Thoracic aorta (tissue), 2 donors: Measurements from ENCODE around the gene HDAC5. TPM values are rescaled to one million over a fixed set of nuclear protein-coding genes. Genes with fewer than 3 reads are reported as not detected.

ENCODE experiments used
- ATAC-seq: fragments of 150-250 bp; one replicate; pipeline ENCODE4 v1.8.0; 2017; ENCODE audit warnings: low read depth; ENCODE audit not compliant: insufficient number of reproducible peaks, low FRiP score
- DNase-seq: peaks from one replicate; pipeline ENCODE4 v3.0.0-alpha.2; 2020; ENCODE audit warnings: low spot score
- H3K27ac ChIP-seq, 2 donors: fragments of 200-600 bp; sonication (generic); 1 replicate in 1 of 2; 2 replicates in 1 of 2; pipeline ENCODE4 v1.5.1; 2016; ENCODE audit warnings: mild to moderate bottlenecking in 2 of 2, moderate library complexity in 2 of 2
- H3K27me3 ChIP-seq: fragments of 200-600 bp; sonication (generic); replicated peaks from 2 replicates; pipeline ENCODE4 v1.6.0; 2016; ENCODE audit warnings: mild to moderate bottlenecking; ENCODE audit not compliant: insufficient read depth
- H3K36me3 ChIP-seq: fragments of 200-600 bp; sonication (generic); one replicate; pipeline ENCODE4 v1.5.1; 2016
- H3K4me1 ChIP-seq, 2 donors: fragments of 200-600 bp; sonication (generic); 1 replicate in 1 of 2; 2 replicates in 1 of 2; pipeline versions ENCODE4 v1.5.1 to v1.6.0; 2016; ENCODE audit warnings: low read depth in 2 of 2, mild to moderate bottlenecking in 1 of 2; ENCODE audit not compliant: control insufficient read depth in 1 of 2
- H3K4me3 ChIP-seq: fragments of 200-600 bp; sonication (generic); 2 replicates; pipeline ENCODE4 v1.5.1; 2016; ENCODE audit warnings: mild to moderate bottlenecking
- H3K9me3 ChIP-seq: fragments of 200-600 bp; sonication (generic); 2 replicates; pipeline ENCODE4 v1.5.1; 2016
- total RNA-seq, 2 donors: library from RNA; depleted of rRNA; stranded (reverse); fragments of >200 nt; gene quantifications; one replicate each; pipeline versions ENCODE4 v1.1.0 to v1.2.3, GENCODE V29; 2016
- TF ChIP-seq, protein P1 (sequence below): fragments of 200-600 bp; sonication (generic); IDR thresholded peaks from one replicate; pipeline ENCODE4 v1.5.1; 2019; ENCODE audit warnings: antibody characterized with exemption

HDAC5 gene
- total RNA-seq, 2 donors from 2014 or later = 76.9 to 115 TPM

DNA sequence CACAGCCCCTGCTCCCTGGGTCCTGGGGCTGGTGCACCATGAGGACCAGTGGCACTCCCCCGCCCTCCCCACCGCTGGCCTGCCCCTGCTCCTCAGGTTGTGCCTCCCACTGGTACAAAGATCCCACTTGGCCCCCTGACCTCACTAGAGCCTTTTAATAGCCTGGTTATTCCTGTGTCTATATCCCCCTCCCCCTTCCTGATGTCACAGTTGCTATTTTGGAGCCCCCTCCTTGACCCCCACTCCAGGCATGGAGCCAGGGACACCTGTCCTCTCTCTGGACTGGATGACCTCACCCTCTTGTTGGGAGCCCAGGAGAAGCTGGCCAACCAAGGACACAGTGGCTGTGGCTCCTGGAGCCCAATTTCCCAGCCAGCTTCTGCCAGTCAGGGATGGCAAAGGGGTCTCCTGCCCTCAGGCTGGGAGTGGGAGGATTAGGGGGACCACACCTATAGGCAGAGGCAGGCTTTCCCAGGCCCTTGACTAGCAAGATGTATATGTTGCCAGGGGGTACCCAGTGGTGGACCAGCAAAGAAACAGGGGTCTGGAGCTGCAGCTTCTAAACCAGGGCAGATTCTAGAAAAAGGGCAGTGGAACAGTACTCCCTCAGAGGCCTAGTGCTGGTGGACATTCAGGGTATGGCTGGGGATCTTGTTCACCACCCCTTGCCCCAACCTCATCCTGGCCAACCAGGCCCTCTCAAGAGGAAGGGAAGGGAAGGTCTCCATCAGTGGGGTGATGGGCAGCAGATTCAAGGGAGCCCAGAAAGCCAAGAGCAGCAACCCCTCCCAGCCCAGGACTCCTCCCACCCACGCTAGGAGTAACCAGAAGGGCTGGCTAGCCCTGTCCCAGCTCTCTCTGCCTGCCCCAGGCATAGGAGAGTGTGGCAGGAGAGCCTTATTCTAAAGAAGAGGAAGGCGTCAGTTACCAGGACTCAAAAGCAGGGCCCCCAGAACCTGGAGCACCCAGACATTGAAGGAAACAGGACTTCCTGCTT, 10.9 kb downstream of the HDAC5 start:
- H3K4me1 ChIP-seq = peaks cover 57 to 85% of the 10 kb centered on the region in 2 donors

DNA sequence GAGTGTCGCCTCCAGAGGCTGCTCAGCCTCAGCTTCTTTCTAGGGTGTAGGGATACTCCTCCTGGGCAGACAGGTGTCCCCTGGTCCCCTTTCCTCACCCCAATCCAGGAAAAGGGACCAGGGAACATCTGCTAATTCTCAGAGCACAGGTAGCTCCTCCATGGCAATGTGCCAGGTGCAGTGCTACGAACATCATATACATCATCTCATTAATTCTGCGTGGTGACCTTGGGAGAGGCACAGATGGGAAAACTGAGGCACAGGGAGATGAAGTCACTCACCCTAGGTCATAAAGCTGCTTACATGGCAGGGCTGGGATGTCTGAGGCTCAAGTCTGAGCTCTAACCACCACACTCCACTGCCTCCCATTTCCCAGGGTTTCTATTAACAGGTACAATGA, 11.7 kb downstream of the HDAC5 start:
- H3K4me1 ChIP-seq = peaks cover 65 to 92% of the 10 kb centered on the region in 2 donors
- H3K4me3 ChIP-seq = peak overlapping the region; percentile 80
- TF ChIP-seq, protein P1, sequence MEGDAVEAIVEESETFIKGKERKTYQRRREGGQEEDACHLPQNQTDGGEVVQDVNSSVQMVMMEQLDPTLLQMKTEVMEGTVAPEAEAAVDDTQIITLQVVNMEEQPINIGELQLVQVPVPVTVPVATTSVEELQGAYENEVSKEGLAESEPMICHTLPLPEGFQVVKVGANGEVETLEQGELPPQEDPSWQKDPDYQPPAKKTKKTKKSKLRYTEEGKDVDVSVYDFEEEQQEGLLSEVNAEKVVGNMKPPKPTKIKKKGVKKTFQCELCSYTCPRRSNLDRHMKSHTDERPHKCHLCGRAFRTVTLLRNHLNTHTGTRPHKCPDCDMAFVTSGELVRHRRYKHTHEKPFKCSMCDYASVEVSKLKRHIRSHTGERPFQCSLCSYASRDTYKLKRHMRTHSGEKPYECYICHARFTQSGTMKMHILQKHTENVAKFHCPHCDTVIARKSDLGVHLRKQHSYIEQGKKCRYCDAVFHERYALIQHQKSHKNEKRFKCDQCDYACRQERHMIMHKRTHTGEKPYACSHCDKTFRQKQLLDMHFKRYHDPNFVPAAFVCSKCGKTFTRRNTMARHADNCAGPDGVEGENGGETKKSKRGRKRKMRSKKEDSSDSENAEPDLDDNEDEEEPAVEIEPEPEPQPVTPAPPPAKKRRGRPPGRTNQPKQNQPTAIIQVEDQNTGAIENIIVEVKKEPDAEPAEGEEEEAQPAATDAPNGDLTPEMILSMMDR = no peak
- no peaks in the 10 kb centered on the region for H3K9me3 ChIP-seq
- H3K27me3 ChIP-seq = no peaks in the 10 kb centered on the region
- no peak for ATAC-seq
- peaks cover 24% of the 10 kb centered on the region for H3K36me3 ChIP-seq
- peak overlapping the region; percentile 55 to 97 for H3K27ac ChIP-seq
- no peak for DNase-seq

More for the DNA sequence above, 10.9 kb downstream of the HDAC5 start:
- H3K36me3 ChIP-seq = peaks cover 28% of the 10 kb centered on the region
- DNase-seq = no peak
- H3K9me3 ChIP-seq = no peaks in the 10 kb centered on the region
- peak overlapping the region; percentile 55 to 97 for H3K27ac ChIP-seq
- no peak for ATAC-seq
- no peaks in the 10 kb centered on the region for H3K27me3 ChIP-seq
- no peak overlapping the region for H3K4me3 ChIP-seq
- TF ChIP-seq, protein P1 = no peak

DNA sequence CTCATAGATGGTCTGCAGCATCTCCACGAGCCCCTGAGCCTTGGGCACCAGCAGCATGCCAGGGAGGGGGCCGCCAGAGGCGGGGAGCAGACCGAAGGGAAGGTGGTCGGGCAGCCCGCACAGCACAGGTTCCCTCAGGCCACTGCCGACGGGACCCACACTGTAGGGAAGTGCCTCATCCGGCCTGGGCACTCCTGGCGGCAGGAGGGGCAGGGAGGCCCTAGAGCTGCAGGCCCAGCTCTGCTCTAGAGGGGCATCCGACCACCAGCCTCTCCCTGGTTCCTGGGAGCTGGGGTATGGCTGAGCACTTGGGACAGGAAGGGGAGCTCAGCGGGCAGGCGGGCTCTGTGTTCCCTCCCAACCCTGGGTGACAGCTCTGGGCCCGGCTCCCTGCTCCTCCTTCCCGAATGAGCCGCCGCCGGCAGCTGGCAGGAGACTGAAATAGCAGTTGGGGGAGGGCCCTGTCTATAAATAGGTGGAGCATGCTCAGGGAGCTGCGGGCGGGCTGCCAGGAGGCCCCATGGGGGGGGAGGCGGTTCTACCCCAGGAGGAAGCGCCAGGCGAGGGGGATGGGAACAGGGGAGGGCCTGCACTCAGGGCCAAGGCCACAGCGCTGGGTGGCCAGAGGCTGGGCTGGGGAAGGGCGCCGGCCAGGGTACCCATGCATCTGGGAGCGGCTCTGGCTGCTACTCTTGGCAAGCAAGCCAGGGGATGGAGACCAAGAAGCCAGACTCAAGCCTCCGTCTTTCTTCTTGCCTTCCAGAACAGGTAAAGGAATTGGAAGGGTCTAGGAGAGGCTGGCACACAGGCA, 12.4 kb downstream of the HDAC5 start:
- H3K4me3 ChIP-seq = peak overlapping the region; percentile 80
- no peaks in the 10 kb centered on the region for H3K9me3 ChIP-seq
- TF ChIP-seq, protein P1 = no peak
- peak overlapping the region; percentile 81 to 97 for H3K27ac ChIP-seq
- H3K36me3 ChIP-seq = peaks cover 19% of the 10 kb centered on the region
- no peaks in the 10 kb centered on the region for H3K27me3 ChIP-seq
- peak; percentile 40 for ATAC-seq
- peaks cover 67 to 98% of the 10 kb centered on the region in 2 donors for H3K4me1 ChIP-seq
- DNase-seq = peak; percentile 97

DNA sequence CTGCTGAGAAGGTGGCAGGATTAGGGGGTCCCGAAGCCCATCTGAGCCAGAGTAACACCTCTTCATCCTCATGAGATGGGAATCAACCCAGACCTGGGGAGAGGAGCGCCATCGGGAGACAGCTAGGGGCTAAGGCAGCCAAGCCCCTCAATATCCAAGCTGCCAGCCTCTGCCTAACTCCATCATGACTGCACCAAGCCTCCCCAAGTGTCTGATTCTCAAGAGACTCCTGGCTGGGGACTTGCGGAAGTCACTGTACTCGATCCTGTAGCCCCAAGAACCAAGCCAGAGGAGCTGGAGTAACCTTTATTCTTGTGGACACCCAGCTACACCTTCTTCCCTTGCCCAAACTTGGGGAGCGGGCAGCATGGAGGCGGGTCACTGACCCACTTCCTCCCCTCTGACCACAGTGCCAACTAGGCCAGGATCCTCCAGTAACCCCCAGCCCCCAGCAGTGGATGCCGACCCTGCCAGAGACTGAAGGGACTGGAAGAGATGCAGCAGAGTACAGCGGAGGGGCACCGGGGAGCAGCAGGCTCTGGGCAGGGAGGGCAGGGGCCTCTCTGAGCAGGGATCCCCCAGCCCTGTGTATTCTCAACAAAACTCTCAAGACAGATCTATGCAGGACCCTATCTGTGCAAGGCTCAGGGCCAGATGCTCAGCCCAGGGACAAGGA, 13.3 kb downstream of the HDAC5 start:
- Histone ChIP-seq H3K9me3 (no peaks in the 10 kb centered on the region), H3K27me3 (no peaks in the 10 kb centered on the region), H3K4me1 (peaks cover 66 to 98% of the 10 kb centered on the region in 2 donors), H3K36me3 (peaks cover 13% of the 10 kb centered on the region), H3K4me3 (peak overlapping the region; percentile 80), H3K27ac (peak overlapping the region; percentile 81 to 97)
- DNase-seq = no peak
- TF ChIP-seq, protein P1 = no peak
- ATAC-seq = no peak
